ENCODE data around the gene ATG4B.
A peak's percentile ranks its signal among the peaks of the same experiment; 100 is the strongest.

Gene ATG4B

GRCh38 chr2:241633561-241633960, 3.9 kb upstream of the ATG4B start:
- in situ Hi-C loops (cut with MboI; ENCODE audit: low sequenced_read_pairs, unreplicated experiment), result no loop called here
- no peak for DNase-seq (ENCODE audit: low spot score)
- TF ChIP-seq CTCF (IDR thresholded peaks at IDR 0.05; ENCODE audit: borderline replicate concordance, control extremely low read depth, extremely low read depth, insufficient read depth, missing control alignments), result no peak

- no peak for DNase-seq (ENCODE audit: low spot score)
- TF ChIP-seq CTCF (IDR thresholded peaks at IDR 0.05; ENCODE audit: borderline replicate concordance, control extremely low read depth, extremely low read depth, insufficient read depth, missing control alignments), result no peak
- in situ Hi-C loops (cut with MboI; ENCODE audit: low sequenced_read_pairs, unreplicated experiment), result no loop called here
Observed at GRCh38 chr2:241635756-241636155, 1.7 kb upstream of the ATG4B start.

GRCh38 chr2:241636182-241637017, 1.1 kb upstream of the ATG4B start:
- in situ Hi-C loops (cut with MboI; ENCODE audit: low sequenced_read_pairs, unreplicated experiment), result no loop called here
- no peak for TF ChIP-seq CTCF (IDR thresholded peaks at IDR 0.05; ENCODE audit: borderline replicate concordance, control extremely low read depth, extremely low read depth, insufficient read depth, missing control alignments)
- peak; percentile 73 for DNase-seq (ENCODE audit: low spot score)

- in situ Hi-C loops (cut with MboI; ENCODE audit: low sequenced_read_pairs, unreplicated experiment), result no loop called here
- TF ChIP-seq CTCF (IDR thresholded peaks at IDR 0.05; ENCODE audit: borderline replicate concordance, control extremely low read depth, extremely low read depth, insufficient read depth, missing control alignments), result no peak
- DNase-seq (ENCODE audit: low spot score), result peak; percentile 73
Observed at GRCh38 chr2:241637795-241638660, 535 bp downstream of the ATG4B start.

- in situ Hi-C loops (cut with MboI; ENCODE audit: low sequenced_read_pairs, unreplicated experiment), result no loop called here
- no peak for TF ChIP-seq CTCF (IDR thresholded peaks at IDR 0.05; ENCODE audit: borderline replicate concordance, control extremely low read depth, extremely low read depth, insufficient read depth, missing control alignments)
- DNase-seq (ENCODE audit: low spot score), result no peak
Observed at GRCh38 chr2:241638940-241639339, 1.4 kb downstream of the ATG4B start.

GRCh38 chr2:241639385-241639784, 1.9 kb downstream of the ATG4B start:
- no peak for DNase-seq (ENCODE audit: low spot score)
- in situ Hi-C loops (cut with MboI; ENCODE audit: low sequenced_read_pairs, unreplicated experiment), result no loop called here

More at GRCh38 chr2:241639385-241639784, 1.9 kb downstream of the ATG4B start:
- no peak for TF ChIP-seq CTCF (IDR thresholded peaks at IDR 0.05; ENCODE audit: borderline replicate concordance, control extremely low read depth, extremely low read depth, insufficient read depth, missing control alignments)
